ENCODE measurements around the gene ZNF776.
"Not testable (repeated sequence)": the region's sequence is repeated elsewhere in the genome, so short reads cannot be mapped to it uniquely, and the experiment has no call there.

ZNF776 gene

GRCh38 chr19:57773488-57773887 is 26.9 kb downstream of the ZNF776 start:
- H3K4me3 ChIP-seq (ENCODE audit: insufficient read depth, low read depth, low read length, poor library complexity, severe bottlenecking) = no peak overlapping the region
- no peak overlapping the region for H3K27ac ChIP-seq (ENCODE audit: insufficient read depth, low read length, poor library complexity, severe bottlenecking)
- H3K4me1 ChIP-seq (ENCODE audit: control insufficient read depth, insufficient read depth, low read length, poor library complexity, severe bottlenecking) = peaks cover 4% of the 10 kb centered on the region
- DNase-seq = no peak
- H3K36me3 ChIP-seq (ENCODE audit: control insufficient read depth, insufficient read depth, low read length) = peaks cover 53% of the 10 kb centered on the region
- peaks cover 28% of the 10 kb centered on the region for H3K9me3 ChIP-seq (ENCODE audit: control insufficient read depth, low read length)
- H3K27me3 ChIP-seq (replicated peaks; ENCODE audit: control insufficient read depth, insufficient read depth, low read length, poor library complexity, severe bottlenecking) = no peaks in the 10 kb centered on the region

DNA sequence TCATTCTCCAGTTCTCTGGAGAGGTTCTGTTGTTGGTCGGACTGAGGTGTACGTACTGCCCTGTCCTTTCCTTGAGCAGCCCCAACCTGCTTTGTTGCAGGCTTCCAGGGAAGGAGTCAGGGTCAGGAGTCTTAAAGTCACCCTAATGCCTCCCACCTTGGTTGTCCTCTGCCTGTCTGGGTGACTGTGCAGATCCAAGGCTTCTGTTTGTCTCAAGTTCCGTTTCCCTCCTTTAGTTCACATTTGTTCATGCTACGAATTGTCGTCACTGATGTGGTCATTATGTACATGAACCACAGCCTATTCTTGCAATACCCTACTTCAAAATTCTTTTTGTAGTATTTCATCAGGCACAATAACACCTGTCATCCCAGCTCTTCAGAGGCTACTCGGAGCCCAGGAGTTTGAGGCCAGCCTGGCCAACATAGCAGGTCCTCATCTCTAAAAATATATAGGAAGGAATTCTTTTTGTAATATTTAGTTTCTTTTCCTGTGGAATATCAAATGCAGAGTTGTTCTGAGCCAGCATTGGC is 30.2 kb downstream of the ZNF776 start:
- peaks cover 57% of the 10 kb centered on the region for H3K9me3 ChIP-seq (ENCODE audit: control insufficient read depth, low read length)
- no peak overlapping the region for H3K4me3 ChIP-seq (ENCODE audit: insufficient read depth, low read depth, low read length, poor library complexity, severe bottlenecking)
- no peak for DNase-seq
- H3K4me1 ChIP-seq (ENCODE audit: control insufficient read depth, insufficient read depth, low read length, poor library complexity, severe bottlenecking) = no peaks in the 10 kb centered on the region
- no peaks in the 10 kb centered on the region for H3K27me3 ChIP-seq (replicated peaks; ENCODE audit: control insufficient read depth, insufficient read depth, low read length, poor library complexity, severe bottlenecking)
- H3K27ac ChIP-seq (ENCODE audit: insufficient read depth, low read length, poor library complexity, severe bottlenecking) = no peak overlapping the region
- peaks cover 81% of the 10 kb centered on the region for H3K36me3 ChIP-seq (ENCODE audit: control insufficient read depth, insufficient read depth, low read length)

DNA sequence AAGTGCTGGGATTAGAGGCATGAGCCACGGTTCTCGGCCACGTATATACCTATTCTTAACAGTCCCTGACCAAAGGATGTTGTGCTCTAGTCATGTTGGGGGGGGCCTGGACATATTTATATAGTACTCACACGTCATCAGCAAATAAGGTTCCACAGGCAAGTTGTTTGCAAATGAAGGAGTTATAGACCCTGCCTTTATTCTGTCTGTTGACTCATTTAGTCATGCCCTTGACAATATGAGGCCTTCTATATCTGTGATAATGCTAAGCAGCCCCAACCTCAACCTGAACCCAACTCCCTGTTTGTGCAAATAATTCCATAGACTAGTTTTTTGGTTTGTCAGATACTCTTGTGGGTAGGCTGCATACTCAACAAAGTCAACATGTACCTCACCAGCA is 31.7 kb downstream of the ZNF776 start:
- no peak for DNase-seq
- Histone ChIP-seq H3K27me3 (replicated peaks; ENCODE audit: control insufficient read depth, insufficient read depth, low read length, poor library complexity, severe bottlenecking) (no peaks in the 10 kb centered on the region), H3K27ac (ENCODE audit: insufficient read depth, low read length, poor library complexity, severe bottlenecking) (no peak overlapping the region), H3K4me1 (ENCODE audit: control insufficient read depth, insufficient read depth, low read length, poor library complexity, severe bottlenecking) (no peaks in the 10 kb centered on the region), H3K4me3 (ENCODE audit: insufficient read depth, low read depth, low read length, poor library complexity, severe bottlenecking) (no peak overlapping the region), H3K36me3 (ENCODE audit: control insufficient read depth, insufficient read depth, low read length) (peaks cover 68% of the 10 kb centered on the region), H3K9me3 (ENCODE audit: control insufficient read depth, low read length) (peaks cover 52% of the 10 kb centered on the region)

- H3K36me3 ChIP-seq (ENCODE audit: control insufficient read depth, insufficient read depth, low read length) = peaks cover 67% of the 10 kb centered on the region
- H3K9me3 ChIP-seq (ENCODE audit: control insufficient read depth, low read length) = peaks cover 51% of the 10 kb centered on the region
- H3K4me1 ChIP-seq (ENCODE audit: control insufficient read depth, insufficient read depth, low read length, poor library complexity, severe bottlenecking) = no peaks in the 10 kb centered on the region
Measured at GRCh38 chr19:57779220-57779845, 32.7 kb downstream of the ZNF776 start.

DNA sequence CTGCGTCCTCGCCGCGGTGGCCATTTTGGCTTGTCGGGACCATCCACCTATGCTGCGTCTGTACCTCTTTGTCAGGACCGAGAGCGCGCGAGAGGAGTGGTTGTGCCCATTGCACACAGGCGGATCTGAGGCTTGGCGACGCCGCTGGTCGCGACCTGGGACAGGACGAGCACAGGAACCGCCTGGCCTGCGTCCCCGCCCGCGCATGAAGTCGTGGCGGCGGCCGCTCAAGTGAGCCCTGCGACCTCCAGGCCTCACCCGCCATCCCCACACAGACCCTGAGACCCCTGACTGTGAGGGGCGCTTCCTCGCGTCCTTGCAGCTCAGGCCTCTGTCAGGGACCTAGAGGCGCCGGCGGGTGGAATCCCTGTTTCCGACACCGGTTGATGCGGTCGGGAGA is 39.7 kb downstream of the ZNF776 start:
- peaks cover 38% of the 10 kb centered on the region for H3K9me3 ChIP-seq (ENCODE audit: control insufficient read depth, low read length)
- H3K27ac ChIP-seq (ENCODE audit: insufficient read depth, low read length, poor library complexity, severe bottlenecking) = no peak overlapping the region
- no peaks in the 10 kb centered on the region for H3K4me1 ChIP-seq (ENCODE audit: control insufficient read depth, insufficient read depth, low read length, poor library complexity, severe bottlenecking)
- H3K4me3 ChIP-seq (ENCODE audit: insufficient read depth, low read depth, low read length, poor library complexity, severe bottlenecking) = no peak overlapping the region
- no peaks in the 10 kb centered on the region for H3K27me3 ChIP-seq (replicated peaks; ENCODE audit: control insufficient read depth, insufficient read depth, low read length, poor library complexity, severe bottlenecking)
- peaks cover 11% of the 10 kb centered on the region for H3K36me3 ChIP-seq (ENCODE audit: control insufficient read depth, insufficient read depth, low read length)
- no peak for DNase-seq

More at GRCh38 chr19:57779220-57779845, 32.7 kb downstream of the ZNF776 start:
- H3K4me3 ChIP-seq (ENCODE audit: insufficient read depth, low read depth, low read length, poor library complexity, severe bottlenecking) = no peak overlapping the region
- no peaks in the 10 kb centered on the region for H3K27me3 ChIP-seq (replicated peaks; ENCODE audit: control insufficient read depth, insufficient read depth, low read length, poor library complexity, severe bottlenecking)
- H3K27ac ChIP-seq (ENCODE audit: insufficient read depth, low read length, poor library complexity, severe bottlenecking) = no peak overlapping the region
- no peak for DNase-seq

DNA sequence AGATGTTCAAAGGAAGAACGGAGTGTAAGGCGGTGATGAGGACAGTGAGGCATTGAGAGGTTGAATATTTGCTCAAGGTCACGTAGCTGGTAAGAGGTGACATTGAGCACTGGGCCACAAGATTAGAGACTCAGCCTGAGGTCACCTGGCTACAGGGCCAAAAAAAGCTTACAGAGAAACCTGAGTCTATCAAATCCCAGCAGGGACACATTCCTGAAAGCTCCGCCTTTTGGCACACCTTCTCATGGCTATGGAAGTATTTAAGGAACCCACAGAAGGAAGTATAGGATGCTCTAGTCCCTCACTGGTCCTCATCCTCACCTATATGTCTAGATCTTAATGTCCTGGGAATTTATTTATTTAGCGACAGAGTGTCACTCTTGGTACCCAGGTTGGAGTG is 40.3 kb downstream of the ZNF776 start:
- no peaks in the 10 kb centered on the region for H3K4me1 ChIP-seq (ENCODE audit: control insufficient read depth, insufficient read depth, low read length, poor library complexity, severe bottlenecking)
- no peaks in the 10 kb centered on the region for H3K27me3 ChIP-seq (replicated peaks; ENCODE audit: control insufficient read depth, insufficient read depth, low read length, poor library complexity, severe bottlenecking)
- H3K9me3 ChIP-seq (ENCODE audit: control insufficient read depth, low read length) = peaks cover 38% of the 10 kb centered on the region
- H3K36me3 ChIP-seq (ENCODE audit: control insufficient read depth, insufficient read depth, low read length) = peaks cover 11% of the 10 kb centered on the region
- no peak overlapping the region for H3K27ac ChIP-seq (ENCODE audit: insufficient read depth, low read length, poor library complexity, severe bottlenecking)
- no peak overlapping the region for H3K4me3 ChIP-seq (ENCODE audit: insufficient read depth, low read depth, low read length, poor library complexity, severe bottlenecking)
- no peak for DNase-seq

GRCh38 chr19:57788114-57788692 is 41.6 kb downstream of the ZNF776 start:
- H3K4me1 ChIP-seq (ENCODE audit: control insufficient read depth, insufficient read depth, low read length, poor library complexity, severe bottlenecking) = no peaks in the 10 kb centered on the region
- no peak overlapping the region for H3K4me3 ChIP-seq (ENCODE audit: insufficient read depth, low read depth, low read length, poor library complexity, severe bottlenecking)
- no peak for DNase-seq
- H3K9me3 ChIP-seq (ENCODE audit: control insufficient read depth, low read length) = peaks cover 38% of the 10 kb centered on the region
- peaks cover 11% of the 10 kb centered on the region for H3K36me3 ChIP-seq (ENCODE audit: control insufficient read depth, insufficient read depth, low read length)
- no peaks in the 10 kb centered on the region for H3K27me3 ChIP-seq (replicated peaks; ENCODE audit: control insufficient read depth, insufficient read depth, low read length, poor library complexity, severe bottlenecking)
- no peak overlapping the region for H3K27ac ChIP-seq (ENCODE audit: insufficient read depth, low read length, poor library complexity, severe bottlenecking)

DNA sequence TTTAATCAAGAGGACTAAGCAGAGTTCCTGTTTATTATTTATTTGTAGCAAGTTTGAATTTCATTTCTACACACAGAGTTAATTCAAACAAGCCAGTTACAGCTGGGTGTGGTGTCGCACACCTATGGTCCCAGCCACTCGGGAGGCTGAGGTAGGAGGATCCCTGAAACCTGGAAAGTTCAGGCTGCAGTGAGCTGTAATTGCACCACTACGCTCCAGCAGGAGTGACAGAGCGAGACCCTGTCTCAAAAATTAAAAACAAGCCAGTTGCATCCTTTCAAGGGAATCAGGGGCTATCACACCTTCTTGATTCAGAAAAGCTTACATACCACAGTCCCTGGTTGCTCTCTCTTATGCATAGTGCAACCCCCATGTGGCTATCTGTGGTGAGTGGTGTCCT is 42.7 kb downstream of the ZNF776 start:
- Histone ChIP-seq H3K27me3 (replicated peaks; ENCODE audit: control insufficient read depth, insufficient read depth, low read length, poor library complexity, severe bottlenecking) (no peaks in the 10 kb centered on the region), H3K9me3 (ENCODE audit: control insufficient read depth, low read length) (peaks cover 38% of the 10 kb centered on the region), H3K4me1 (ENCODE audit: control insufficient read depth, insufficient read depth, low read length, poor library complexity, severe bottlenecking) (no peaks in the 10 kb centered on the region), H3K36me3 (ENCODE audit: control insufficient read depth, insufficient read depth, low read length) (peaks cover 11% of the 10 kb centered on the region), H3K27ac (ENCODE audit: insufficient read depth, low read length, poor library complexity, severe bottlenecking) (no peak overlapping the region), H3K4me3 (ENCODE audit: insufficient read depth, low read depth, low read length, poor library complexity, severe bottlenecking) (no peak overlapping the region)
- no peak for DNase-seq

DNA sequence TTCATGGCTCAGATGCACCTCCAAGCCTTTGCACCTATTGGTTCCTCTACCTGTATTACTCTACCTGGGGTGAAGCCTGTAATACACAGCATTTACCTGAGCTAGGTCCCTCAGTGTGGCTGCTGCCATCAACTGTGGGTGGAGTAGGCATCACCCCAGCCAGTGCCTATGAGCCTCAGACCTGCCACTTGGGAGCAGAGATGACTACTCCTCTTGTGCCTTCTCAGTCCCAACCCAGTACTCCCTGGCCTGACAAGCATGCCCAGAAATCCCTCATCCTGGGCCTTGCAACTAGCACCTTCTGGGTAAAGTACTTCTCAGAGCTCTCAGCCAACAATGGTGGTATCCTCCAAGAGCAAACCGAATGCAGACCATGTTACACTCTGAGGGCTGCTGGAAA is 50.0 kb downstream of the ZNF776 start:
- H3K36me3 ChIP-seq (ENCODE audit: control insufficient read depth, insufficient read depth, low read length); H3K4me3 ChIP-seq (ENCODE audit: insufficient read depth, low read depth, low read length, poor library complexity, severe bottlenecking); H3K27me3 ChIP-seq (replicated peaks; ENCODE audit: control insufficient read depth, insufficient read depth, low read length, poor library complexity, severe bottlenecking); H3K27ac ChIP-seq (ENCODE audit: insufficient read depth, low read length, poor library complexity, severe bottlenecking); H3K9me3 ChIP-seq (ENCODE audit: control insufficient read depth, low read length); DNase-seq; H3K4me1 ChIP-seq (ENCODE audit: control insufficient read depth, insufficient read depth, low read length, poor library complexity, severe bottlenecking): not testable (repeated sequence)

GRCh38 chr19:57800696-57801095 is 54.1 kb downstream of the ZNF776 start:
- H3K4me3 ChIP-seq (ENCODE audit: insufficient read depth, low read depth, low read length, poor library complexity, severe bottlenecking) = no peak overlapping the region
- peaks cover 3% of the 10 kb centered on the region for H3K4me1 ChIP-seq (ENCODE audit: control insufficient read depth, insufficient read depth, low read length, poor library complexity, severe bottlenecking)
- peaks cover 5% of the 10 kb centered on the region for H3K36me3 ChIP-seq (ENCODE audit: control insufficient read depth, insufficient read depth, low read length)
- no peak for DNase-seq
- H3K27me3 ChIP-seq (replicated peaks; ENCODE audit: control insufficient read depth, insufficient read depth, low read length, poor library complexity, severe bottlenecking) = no peaks in the 10 kb centered on the region
- H3K27ac ChIP-seq (ENCODE audit: insufficient read depth, low read length, poor library complexity, severe bottlenecking) = no peak overlapping the region
- H3K9me3 ChIP-seq (ENCODE audit: control insufficient read depth, low read length) = no peaks in the 10 kb centered on the region

All from effector memory CD4-positive, alpha-beta T cell (primary cell).